Spleen (tissue), 7 donors: ENCODE results near the gene NPY.

Experiments used
- POLR2A ChIP-seq, 3 donors: fragments of 450-650 bp; IDR thresholded peaks; one replicate each; pipeline ENCODE4 v1.5.1; 2017; ENCODE audit warnings: antibody characterized with exemption in 3 of 3, mild to moderate bottlenecking in 1 of 3
- POLR2AphosphoS5 ChIP-seq, 3 donors: sonication (generic); formaldehyde crosslinking; IDR thresholded peaks; one replicate each; pipeline ENCODE4 v1.5.1; 2017; ENCODE audit warnings: antibody characterized with exemption in 3 of 3
- TF ChIP-seq, protein P1 (sequence below), 11 experiments: fragments of 200-600 bp in 7 of 11; fragments of 450-650 bp in 4 of 11; sonication (generic) in 4 of 11; IDR thresholded peaks in 8 of 11; conservative IDR thresholded peaks in 3 of 11; 1 replicate in 7 of 11; 2 replicates in 4 of 11; pipeline versions ENCODE4 v1.4.0 to v1.8.0; 2016 to 2021; ENCODE audit warnings: antibody characterized with exemption in 11 of 11, inconsistent platforms in 4 of 11, mild to moderate bottlenecking in 1 of 11
- donor health status: DM: no; HTN: no; CAD: no; lungs with moderate emphysema.
- donor health status: DM: no; HTN: no; CAD: no.
- donor health status: DM: no; HTN: no; CAD: no.

DNA sequence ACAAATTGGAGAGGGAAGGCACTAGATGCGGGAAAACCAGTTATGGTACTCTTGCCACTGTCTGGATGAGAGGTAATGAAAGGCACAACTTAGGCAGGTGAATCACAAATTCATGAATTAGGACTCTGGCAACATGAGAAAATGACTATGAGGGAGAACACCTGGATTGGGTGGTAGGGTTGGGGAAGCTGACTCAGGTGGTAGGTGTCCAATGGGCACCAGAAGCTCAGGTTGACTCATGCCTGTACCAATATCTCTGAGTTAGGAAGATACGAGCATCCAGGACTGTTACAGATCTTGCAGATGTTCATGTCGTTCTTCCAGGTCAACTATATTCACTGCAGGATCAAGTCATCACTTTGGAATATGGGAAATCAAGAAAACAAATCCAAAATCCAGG lies 56.7 kb downstream of the NPY start:
- TF ChIP-seq POLR2AphosphoS5 (IDR thresholded peaks at IDR 0.05), result no peak
- TF ChIP-seq, protein P1, sequence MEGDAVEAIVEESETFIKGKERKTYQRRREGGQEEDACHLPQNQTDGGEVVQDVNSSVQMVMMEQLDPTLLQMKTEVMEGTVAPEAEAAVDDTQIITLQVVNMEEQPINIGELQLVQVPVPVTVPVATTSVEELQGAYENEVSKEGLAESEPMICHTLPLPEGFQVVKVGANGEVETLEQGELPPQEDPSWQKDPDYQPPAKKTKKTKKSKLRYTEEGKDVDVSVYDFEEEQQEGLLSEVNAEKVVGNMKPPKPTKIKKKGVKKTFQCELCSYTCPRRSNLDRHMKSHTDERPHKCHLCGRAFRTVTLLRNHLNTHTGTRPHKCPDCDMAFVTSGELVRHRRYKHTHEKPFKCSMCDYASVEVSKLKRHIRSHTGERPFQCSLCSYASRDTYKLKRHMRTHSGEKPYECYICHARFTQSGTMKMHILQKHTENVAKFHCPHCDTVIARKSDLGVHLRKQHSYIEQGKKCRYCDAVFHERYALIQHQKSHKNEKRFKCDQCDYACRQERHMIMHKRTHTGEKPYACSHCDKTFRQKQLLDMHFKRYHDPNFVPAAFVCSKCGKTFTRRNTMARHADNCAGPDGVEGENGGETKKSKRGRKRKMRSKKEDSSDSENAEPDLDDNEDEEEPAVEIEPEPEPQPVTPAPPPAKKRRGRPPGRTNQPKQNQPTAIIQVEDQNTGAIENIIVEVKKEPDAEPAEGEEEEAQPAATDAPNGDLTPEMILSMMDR (IDR thresholded peaks at IDR 0.05 in 8 of 11, conservative IDR thresholded peaks at IDR 0.05 in 3 of 11), result no peak
- no peak for TF ChIP-seq POLR2A (IDR thresholded peaks at IDR 0.05)
